Stimulated activated CD8-positive, alpha-beta memory T cell treated with anti-CD3 and anti-CD28 coated beads, Interleukin-7, amount 100 ng/mL, for 4 hours (primary cell): Measurements from ENCODE around the gene CDCA7L.
A peak's percentile ranks its signal among the peaks of the same experiment; 100 is the strongest.

ENCODE experiments used
- DNase-seq, 2 donors: peaks; one replicate each; pipeline ENCODE4 v3.0.0-alpha.2; 2020; ENCODE audit warnings: low read depth in 2 of 2

Gene CDCA7L, protein sequence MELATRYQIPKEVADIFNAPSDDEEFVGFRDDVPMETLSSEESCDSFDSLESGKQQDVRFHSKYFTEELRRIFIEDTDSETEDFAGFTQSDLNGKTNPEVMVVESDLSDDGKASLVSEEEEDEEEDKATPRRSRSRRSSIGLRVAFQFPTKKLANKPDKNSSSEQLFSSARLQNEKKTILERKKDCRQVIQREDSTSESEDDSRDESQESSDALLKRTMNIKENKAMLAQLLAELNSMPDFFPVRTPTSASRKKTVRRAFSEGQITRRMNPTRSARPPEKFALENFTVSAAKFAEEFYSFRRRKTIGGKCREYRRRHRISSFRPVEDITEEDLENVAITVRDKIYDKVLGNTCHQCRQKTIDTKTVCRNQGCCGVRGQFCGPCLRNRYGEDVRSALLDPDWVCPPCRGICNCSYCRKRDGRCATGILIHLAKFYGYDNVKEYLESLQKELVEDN

DNA sequence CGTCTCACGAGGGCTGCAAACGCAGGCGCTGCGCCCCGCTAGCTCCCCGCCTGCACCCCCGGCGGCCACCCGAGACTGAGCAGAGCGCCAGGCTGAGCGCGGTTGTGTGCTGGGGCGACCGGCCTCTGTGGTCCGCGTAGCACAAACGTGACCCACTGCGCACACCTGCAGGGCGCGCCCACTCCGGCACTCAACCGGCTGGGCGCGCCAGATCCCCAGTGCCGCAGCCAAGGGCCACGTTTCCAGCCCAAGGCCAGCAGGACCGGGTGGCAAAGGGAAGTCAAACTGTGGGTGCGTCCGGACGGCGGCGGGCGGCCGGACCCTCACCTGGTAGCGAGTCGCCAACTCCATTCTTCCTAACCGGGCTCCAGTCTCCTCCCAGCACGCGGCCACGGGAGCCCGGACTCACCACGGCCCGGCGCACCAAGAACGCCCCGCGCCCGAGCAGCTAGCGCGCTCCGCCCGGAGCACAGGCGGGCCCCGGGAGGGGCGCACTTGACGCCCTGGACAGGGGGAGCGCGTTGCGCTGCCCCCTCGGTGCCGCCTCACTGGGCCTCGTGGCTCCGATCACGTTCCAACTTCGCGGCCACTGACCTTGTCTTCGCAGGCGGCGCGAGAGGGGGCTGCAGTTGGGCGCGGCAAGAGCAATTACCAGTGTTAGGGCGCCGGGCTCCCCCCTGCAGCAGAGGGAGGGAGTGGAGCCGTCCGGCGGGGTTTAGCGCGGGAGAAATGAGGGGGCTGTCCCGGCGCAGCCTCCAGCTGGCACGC lies at the start of gene CDCA7L:
Gene CDCA7L, minus strand, starts transcription at position 446 of the 768 bp plus-strand sequence. Its CDS starts 95 bp downstream, at position 351.
- DNase-seq, result peak in 1 of 2 donors; percentile 42

DNA sequence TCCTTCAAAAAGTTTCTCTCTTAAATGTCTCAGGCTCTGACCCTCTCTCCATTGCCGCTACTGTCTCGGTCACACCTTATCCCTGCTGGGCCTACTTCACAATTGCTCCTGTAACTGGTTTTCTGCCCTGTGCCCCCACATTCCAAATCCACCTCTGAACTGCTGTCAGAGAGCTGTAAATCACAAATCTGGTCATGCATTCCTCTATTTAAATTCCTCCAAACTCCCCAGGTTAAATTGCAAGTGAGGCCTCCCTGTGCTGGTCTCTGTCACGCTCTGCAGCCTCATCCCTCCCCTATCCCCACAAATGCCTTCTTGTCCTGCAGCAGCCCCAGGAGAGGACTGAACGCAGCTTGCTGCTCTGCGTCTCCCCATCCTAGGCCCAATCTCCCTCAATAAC lies 40.4 kb upstream of the CDCA7L start:
- no peak for DNase-seq

DNA sequence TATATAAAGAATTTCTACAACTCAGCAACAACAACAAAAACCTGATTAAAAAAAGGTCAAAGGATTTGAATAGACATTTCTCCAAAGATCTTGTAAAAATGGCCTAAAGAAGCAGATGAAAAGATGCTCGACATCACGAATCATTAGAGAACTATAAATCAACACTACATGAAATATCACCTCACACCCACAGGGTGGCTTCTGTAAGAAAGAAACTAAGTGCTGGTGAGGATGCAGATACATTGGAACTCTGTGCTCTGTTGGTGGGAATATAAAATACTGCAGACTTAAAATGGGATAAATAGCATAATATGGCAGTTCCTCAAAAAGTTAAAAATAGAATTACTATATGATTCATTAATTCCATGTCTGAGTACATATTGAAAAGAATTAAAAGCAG lies 38.3 kb upstream of the CDCA7L start:
- DNase-seq, result no peak

DNA sequence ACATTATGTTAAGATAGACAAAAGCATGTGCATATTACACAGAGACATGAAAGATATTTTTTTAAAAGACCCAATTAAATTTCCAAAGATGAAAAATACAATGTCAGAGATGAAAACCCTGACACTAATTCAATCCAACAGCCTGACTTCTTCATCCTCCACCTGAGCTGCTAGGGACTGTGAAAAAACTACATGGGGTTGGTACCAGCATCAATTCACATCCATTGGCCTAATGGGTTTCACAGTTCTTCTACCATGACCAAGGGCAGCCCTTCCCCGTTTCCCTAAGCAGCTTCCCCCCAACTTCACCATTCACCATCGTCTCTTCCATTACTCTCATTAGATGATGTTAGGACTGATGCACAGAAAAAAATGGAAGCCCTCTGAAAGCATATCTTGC lies 37.4 kb upstream of the CDCA7L start:
- DNase-seq, result no peak

DNA sequence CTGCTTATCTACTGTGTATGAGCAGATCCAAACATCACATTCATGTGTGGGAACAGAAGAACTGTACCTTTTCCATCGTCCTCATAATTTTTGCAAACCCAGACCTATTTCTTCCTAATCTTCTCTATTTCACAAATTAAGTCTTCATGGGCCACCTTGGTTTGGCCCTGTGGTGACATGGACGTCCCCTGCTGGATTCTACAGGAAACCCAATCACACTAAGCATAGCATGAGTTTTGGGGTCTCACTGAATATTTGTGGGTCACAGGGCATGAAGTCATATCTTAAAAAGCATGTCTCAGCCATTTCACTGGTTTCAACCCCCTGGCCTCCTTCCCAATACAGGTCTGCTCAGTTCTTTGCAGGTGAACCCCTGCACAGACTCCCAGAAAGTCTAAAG lies 35.8 kb upstream of the CDCA7L start:
- no peak for DNase-seq

DNA sequence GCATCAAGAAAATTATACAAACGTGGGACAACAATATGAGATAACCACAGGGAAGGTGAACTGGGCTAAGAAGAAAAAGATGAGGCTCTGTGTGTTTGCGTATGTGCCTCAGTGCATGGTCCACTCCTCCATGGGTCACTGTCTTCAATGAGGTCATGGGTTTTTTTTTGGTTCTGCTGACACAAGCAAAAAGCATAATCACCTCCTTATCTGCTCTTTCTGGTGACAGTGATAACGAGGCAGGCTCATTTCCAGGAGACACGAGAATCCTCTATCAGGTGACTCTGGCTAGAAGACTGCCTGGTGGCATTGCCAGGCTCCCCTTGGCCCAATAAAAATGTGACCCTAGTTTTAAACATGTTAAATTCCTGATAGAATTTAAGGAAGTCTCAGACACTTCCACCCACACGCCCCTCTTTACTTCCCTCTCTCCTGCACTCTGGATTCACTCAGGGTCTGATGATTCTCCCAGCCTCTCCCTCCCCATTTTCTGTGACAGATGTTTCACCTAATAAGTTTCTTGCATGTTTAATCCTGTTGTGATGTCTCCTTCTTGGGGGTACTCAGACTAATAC lies 35.3 kb upstream of the CDCA7L start:
- no peak for DNase-seq

DNA sequence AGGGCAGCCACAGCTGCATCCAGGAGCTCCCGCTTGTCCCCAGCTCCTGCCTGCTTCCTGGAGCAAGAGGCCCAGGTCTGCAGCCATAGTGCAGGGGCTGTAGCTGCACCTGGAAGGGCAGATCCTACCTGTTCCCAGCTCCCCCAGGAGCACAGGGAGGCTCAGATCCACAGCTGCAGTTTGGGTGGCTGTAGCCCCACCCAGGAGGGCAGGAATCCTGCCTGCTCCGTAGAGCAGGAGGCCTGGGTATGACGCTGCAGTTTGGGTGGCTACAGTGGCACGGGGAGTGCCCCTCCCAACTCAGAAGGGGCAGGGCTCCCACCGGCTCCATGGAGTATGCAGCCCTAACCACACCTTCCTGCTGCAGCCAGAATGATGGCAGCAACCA lies 26.7 kb upstream of the CDCA7L start:
- DNase-seq, result no peak

DNA sequence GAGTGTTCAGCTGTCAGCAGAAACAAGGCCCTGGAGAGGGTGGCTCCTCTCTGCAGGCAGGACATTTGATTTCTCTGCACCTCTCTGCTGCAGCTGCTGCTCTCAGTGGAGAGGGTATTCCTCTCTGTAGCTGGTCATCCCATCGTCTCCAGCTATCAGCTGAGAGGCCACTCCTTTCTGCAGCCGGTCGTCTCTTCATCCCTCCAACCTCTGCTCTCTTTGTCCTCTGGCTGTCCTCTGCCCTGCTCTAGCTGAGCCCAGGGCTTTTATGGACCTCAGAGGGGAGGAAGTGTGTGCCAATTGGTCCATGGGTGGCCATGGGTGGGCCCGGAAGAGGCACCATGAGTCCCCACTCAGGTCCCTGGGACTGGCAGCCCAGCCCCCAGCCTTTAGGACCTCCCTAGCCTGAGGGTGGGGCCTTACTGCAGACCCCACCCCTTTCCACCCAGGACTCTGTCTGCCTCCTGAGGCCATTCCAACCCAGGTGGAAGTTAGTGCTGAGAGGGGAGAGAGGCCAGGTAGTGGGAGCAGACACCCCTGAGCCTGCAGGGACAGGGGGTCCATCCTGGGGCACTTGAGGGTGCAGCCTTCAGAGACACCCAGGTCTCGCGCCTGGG lies 26.2 kb upstream of the CDCA7L start:
- no peak for DNase-seq

DNA sequence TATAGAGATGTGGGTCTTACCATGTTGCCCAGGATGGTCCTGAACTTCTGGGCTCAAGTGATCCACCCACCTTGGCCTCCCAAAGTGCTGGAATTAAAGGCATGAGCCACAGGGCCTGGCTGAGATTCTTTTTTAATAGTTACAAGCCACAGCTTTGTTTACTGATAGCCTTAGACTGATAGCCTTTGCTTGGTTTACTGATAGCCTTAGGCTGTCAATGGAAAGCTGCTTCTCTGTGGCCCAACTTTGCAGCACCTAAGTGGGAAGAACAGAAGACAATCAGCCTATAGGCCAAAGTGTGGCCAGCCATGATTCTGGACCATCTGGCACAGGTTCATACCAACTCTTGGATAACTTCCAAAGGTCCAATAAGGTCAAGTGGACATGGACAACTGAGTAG lies 24.1 kb upstream of the CDCA7L start:
- no peak for DNase-seq

DNA sequence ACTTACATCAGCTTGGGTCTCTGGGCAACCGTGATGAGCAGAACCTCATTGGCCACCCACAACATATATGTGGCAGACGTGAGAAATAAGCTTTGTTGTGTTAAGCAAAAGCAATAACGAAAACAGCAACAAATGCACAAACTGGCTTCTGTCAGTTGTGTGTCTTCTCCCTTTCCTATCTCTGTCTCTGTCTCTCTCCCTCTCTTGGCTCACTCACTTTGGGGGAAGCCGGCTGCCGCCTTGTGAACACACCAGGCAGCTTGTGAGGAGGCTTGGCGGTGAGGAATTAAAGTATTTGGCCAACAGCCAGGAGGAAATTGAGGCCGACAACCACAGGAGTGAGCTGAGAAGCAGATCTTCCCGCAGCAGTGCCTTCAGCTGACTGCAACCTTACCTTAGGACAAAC lies 21.9 kb upstream of the CDCA7L start:
- no peak for DNase-seq

DNA sequence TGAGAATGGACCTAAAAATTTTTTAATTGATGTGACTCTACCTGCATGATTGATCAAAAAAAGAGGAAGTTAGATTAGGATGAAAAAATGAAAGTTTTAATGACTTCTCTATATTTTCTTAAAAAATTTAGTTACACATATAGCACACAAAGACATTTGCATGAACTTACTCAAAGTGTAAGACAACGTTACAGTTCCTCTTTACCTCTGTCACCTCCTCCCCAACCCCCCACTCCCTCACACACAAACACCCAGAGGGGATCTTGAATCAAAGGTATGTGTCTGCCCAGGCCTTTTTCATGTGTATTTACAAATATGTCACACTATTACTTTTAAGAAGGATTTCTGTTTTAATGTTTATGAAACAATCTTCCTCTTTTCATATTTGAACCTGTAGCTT lies 20.6 kb upstream of the CDCA7L start:
- no peak for DNase-seq

DNA sequence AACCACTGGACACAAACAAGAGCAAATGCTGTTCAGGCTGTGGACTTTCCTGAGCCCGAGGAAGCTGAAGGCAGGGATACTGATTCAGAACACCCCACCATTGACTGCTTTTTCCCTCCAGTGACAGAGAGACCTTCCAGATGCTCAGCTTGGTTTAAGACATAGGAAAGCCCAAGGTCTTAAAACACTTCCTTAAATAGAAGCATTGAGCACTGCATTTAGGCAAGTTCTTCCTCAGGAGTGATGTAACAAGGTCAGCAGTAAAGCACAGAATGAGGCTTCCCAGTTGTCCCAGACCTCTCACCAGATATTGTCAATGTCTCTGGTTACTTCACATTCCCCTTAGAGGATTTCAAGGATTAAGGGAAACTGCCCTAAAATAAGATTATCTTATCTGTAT lies 19.6 kb upstream of the CDCA7L start:
- no peak for DNase-seq

DNA sequence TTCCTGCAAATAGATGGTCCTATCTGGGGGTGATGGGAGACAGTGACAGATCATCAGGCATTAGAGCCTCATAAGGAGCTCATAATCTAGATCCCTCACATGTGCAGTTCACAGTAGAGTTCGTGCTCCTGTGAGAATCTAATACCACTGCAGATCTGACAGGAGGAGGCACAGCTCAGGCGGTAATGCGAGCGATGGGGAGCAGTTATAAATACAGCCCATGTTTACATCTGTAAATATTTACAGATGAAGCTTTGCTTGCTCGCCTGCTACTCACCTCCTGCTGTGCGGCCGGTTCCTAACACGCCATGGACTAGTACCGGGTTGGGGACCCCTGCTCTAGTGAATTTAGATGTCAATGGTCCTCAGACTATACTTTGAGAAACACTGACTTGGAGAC lies 17.0 kb upstream of the CDCA7L start:
- no peak for DNase-seq

DNA sequence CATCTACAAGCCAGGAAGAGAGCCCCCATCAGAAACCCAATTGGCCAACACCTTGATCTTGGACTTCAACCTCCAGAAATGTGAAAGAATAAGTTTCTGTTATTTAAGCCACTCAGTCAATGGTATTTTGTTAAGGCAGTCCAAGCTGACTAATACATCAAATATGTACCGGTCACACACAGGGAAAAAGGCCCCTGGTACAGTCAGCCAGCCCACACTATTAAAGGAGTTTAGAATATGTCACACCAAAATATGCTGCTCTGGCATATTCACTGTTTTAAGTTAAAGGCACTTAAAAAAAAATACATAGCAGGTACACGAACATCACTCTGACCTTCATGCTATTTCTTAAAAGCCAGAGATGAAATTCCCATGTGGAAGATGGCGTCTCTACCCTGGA lies 15.2 kb upstream of the CDCA7L start:
- no peak for DNase-seq

DNA sequence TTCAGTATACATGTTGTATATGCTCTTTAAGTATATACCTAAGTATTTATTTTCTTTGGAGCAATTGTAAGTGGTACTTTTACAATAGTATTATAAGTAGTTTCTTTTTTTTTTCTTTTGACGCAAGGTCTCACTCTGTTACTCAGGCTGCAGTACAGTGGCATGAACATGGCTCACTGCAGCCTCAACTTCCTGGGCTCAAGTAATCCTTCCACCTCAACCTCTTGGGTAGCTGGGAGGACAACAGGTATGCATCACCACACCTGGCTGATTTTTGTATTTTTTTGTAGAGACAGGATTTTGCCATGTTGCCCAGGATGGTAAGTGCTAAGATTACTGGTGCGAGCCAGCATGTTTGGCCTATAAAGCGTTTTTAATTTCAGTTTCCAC lies 13.7 kb upstream of the CDCA7L start:
- DNase-seq, result no peak

DNA sequence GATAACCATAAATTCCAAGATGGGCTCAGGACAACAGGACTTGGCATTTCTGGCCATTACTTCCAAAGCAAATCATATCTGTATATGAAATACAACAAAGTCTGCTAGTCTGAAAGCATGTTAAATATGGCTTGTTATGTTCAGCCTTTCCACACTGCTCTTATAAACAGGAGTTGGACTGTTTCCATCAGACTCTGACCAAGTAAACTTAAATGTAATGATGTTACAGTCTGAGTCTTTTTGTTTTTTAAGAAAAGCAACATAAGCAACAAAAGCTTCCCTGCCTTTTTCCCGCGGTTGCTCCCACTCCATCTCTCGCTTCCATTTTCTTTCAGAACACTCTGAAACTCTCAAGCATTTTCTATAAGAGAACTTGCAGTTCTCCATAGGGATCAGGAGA lies 8.1 kb upstream of the CDCA7L start:
- no peak for DNase-seq

DNA sequence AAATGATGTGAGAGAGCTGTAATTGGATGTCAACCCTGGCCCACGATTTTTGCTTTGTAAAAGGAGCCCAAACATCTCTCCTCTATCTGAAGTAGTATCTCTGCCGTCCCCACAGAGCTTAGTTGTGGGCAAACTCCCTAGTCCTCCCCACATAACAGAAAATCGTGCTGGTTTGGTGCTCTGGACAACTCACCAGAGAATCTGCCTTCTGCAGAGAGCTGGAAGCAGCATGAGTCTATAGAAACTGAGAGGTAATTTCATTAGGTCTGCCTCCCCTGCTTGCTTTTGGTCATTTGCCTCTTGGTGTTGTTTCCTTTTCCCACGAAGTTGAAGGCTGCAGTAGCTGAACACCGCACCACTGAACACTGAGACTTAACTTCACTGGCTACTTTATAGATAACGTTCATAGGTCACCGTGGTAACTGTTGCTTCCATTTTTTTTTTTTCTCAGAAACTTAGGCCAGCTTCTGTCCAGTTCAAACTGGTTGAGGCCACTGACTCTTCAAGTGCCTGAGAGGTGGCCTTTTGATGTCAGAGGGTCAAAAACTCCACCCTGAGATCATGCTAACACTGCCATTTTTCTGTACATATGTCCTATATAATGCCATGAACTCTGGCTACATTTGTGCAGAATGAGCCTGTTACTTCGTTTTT lies 3.3 kb upstream of the CDCA7L start:
- DNase-seq, result no peak

DNA sequence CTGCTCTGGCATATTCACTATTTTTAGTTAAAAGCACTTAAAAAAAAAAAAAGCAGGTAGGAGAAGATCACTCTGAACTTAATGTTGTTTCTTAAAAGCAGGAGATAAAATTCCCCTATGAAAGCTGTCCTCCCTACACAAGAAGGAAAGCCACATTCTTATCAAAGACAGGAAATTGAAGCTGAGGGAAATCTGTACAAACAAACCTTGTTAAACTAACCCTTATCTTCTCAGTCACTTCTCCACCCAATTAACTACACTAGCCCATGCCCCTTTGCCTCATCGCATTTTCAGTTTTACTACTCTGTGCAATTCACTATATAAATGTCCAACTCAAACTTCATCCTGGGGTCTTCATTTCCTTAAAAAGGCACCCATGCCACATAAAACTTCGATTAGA lies 2.7 kb upstream of the CDCA7L start:
- DNase-seq, result no peak

DNA sequence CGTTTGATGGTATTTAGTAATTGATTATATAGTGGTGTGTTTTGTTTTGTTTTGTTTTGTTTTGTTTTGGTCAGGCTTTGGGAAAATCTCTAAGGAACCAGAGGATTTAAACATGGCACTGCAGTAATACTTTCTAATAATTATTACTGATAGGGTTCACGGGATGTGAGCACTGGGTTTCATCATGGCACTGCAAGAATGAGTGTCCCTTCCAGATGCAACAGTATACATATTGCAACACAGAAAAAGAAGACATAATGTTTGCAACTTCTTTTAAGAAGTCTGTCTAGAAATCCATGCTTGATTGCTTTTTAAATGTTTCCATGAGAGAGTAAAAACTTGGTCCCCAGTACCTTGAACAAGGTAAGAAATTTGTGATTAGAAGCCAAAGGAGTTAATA lies 2.2 kb upstream of the CDCA7L start:
- DNase-seq, result no peak

DNA sequence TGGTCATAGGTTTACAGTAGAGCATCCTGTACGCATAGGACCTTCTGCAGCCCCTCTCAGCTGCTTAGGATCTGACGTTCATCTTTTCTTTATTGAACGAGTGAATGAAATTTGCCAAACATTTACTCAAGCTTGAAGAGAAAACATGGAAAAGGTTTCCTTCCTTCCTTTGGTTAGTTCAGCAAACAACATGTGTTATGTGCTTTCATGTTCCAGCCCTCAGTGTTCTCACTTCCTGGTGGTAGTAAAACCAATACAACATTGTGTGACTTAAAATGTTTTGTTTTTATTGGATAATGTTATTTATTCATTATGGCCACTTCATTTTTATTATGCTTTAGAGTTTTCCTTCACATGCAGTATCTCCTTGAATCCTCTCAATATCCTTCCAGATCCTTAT lies 1.4 kb upstream of the CDCA7L start:
- no peak for DNase-seq

DNA sequence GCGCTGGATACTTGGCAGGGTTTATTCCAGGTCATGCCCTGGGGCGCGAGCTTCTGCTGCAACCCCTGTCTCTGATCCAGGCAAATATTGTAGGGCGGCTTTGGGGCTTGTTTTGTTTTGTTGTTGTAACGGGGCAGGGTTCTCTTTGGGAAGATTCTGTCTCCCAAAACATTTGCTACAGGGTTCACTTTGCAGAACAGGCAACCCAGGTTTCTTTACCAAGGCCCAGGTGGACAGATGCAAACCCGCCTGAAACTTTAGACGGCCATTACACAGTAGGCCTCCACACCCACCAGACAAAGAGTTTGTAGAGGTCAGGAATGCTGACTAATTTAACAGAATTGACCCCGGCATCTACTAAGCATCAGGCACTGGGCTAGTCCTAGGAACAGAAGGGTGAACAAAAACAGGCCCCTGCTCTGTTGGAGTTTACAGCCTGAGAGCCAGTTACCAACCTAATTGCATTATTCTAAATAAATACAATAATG lies 567 bp upstream of the CDCA7L start:
- no peak for DNase-seq
